SK-N-SH (cell line): Measurements from ENCODE around the gene ZNF521. TPM values are rescaled to one million over a fixed set of nuclear protein-coding genes. Genes with fewer than 3 reads are reported as not detected.

ENCODE experiments used
- CTCF ChIA-PET: fragments of 300-600, 350-600 bp; formaldehyde crosslinking; extraction: SDS; loops from one replicate; lab custom pipeline; 2021; lab: Yijun Ruan, JAX
- POLR2A ChIA-PET: fragments of 350-600 bp; sonication (Branson Sonifier 250); formaldehyde crosslinking; extraction: SDS; loops from one replicate; lab custom pipeline; 2020; ENCODE audit warnings: antibody characterized with exemption, inconsistent platforms; lab: Yijun Ruan, JAX
- DNase-seq: peaks from one replicate; pipeline ENCODE4 v3.0.0; 2012
- H2AFZ ChIP-seq: fragments of 200-600 bp; sonication (generic); 2 replicates; pipeline ENCODE4 v1.8.1; 2016; ENCODE audit warnings: antibody characterized with exemption, mild to moderate bottlenecking, low read depth
- H3F3A ChIP-seq: fragments of 200-600 bp; sonication (generic); replicated peaks from 2 replicates; pipeline ENCODE3; 2016; ENCODE audit warnings: antibody characterized with exemption, mild to moderate bottlenecking; ENCODE audit not compliant: insufficient read depth
- H3K27ac ChIP-seq, 2 experiments: fragments of 200-500 bp in 1 of 2; fragments of 200-600 bp in 1 of 2; sonication (Bioruptor generic) in 1 of 2; sonication (generic), shearing (Covaris generic) in 1 of 2; 2 replicates each; pipeline versions ENCODE4 v1.5.1 to v1.6.1; 2014 to 2016; ENCODE audit warnings: low read depth in 2 of 2, inconsistent platforms in 1 of 2, low read length in 1 of 2, mild to moderate bottlenecking in 1 of 2, mixed read lengths in 1 of 2
- H3K27me3 ChIP-seq: fragments of 200-600 bp; sonication (generic), shearing (Covaris generic); 2 replicates; pipeline ENCODE4 v1.6.1; 2016; ENCODE audit warnings: mixed run types; ENCODE audit not compliant: insufficient read depth
- H3K36me3 ChIP-seq, 2 experiments: fragments of 200-500 bp in 1 of 2; fragments of 200-600 bp in 1 of 2; sonication (Bioruptor generic) in 1 of 2; sonication (generic) in 1 of 2; replicated peaks in 1 of 2; 2 replicates each; pipeline versions ENCODE3 to v1.5.1; 2014 to 2016; ENCODE audit warnings: low read length in 1 of 2, mild to moderate bottlenecking in 1 of 2; ENCODE audit not compliant: insufficient read depth in 2 of 2, control insufficient read depth in 1 of 2
- H3K4me1 ChIP-seq, 2 experiments: fragments of 200-500 bp in 1 of 2; fragments of 200-600 bp in 1 of 2; sonication (Bioruptor generic) in 1 of 2; sonication (generic), shearing (Covaris generic) in 1 of 2; 2 replicates each; pipeline versions ENCODE4 v1.5.1 to v1.6.1; 2014 to 2016; ENCODE audit warnings: low read depth in 1 of 2, low read length in 1 of 2, mixed run types in 1 of 2; ENCODE audit not compliant: insufficient read depth in 2 of 2, control insufficient read depth in 1 of 2
- H3K4me2 ChIP-seq: fragments of 200-600 bp; sonication (generic), shearing (Covaris generic); 2 replicates; pipeline ENCODE4 v1.6.1; 2017; ENCODE audit warnings: mixed run types
- H3K4me3 ChIP-seq, 2 experiments: fragments of 200-500 bp in 1 of 2; fragments of 200-600 bp in 1 of 2; sonication (Bioruptor generic) in 1 of 2; sonication (generic), shearing (Covaris generic) in 1 of 2; 2 replicates each; pipeline versions ENCODE4 v1.5.1 to v1.8.1; 2014 to 2016; ENCODE audit warnings: low read depth in 2 of 2, inconsistent platforms in 1 of 2, low read length in 1 of 2, mild to moderate bottlenecking in 1 of 2, mixed read lengths in 1 of 2, moderate library complexity in 1 of 2
- H3K79me2 ChIP-seq: fragments of 200-600 bp; sonication (generic); 2 replicates; pipeline ENCODE4 v1.8.1; 2017; ENCODE audit warnings: mild to moderate bottlenecking; ENCODE audit not compliant: insufficient read depth
- H3K9ac ChIP-seq: fragments of 200-600 bp; sonication (generic); 2 replicates; pipeline ENCODE4 v1.6.1; 2017; ENCODE audit warnings: mixed run types
- H3K9me2 ChIP-seq: fragments of 200-600 bp; sonication (generic); 2 replicates; pipeline ENCODE4 v1.6.1; 2017; ENCODE audit warnings: mixed run types
- H3K9me3 ChIP-seq: fragments of 200-600 bp; sonication (generic); 2 replicates; pipeline ENCODE4 v1.6.1; 2017; ENCODE audit warnings: mixed run types, mild to moderate bottlenecking, moderate library complexity
- H4K20me1 ChIP-seq: fragments of 200-600 bp; sonication (generic); 2 replicates; pipeline ENCODE4 v1.6.1; 2017; ENCODE audit warnings: mild to moderate bottlenecking, mixed run types; ENCODE audit not compliant: insufficient read depth
- CHD2 ChIP-seq: fragments of 150-350 bp; IDR thresholded peaks from 2 replicates; pipeline ENCODE4 v1.6.1; 2018; ENCODE audit warnings: low read length; ENCODE audit not compliant: partially characterized antibody
- EP300 ChIP-seq, 2 experiments: IDR thresholded peaks; 2 replicates each; pipeline versions ENCODE4 v1.4.0 to v1.6.1; 2012; ENCODE audit warnings: borderline replicate concordance in 1 of 2, low read depth in 1 of 2, low read length in 1 of 2
- FOXJ3 ChIP-seq: sonication (generic); formaldehyde crosslinking; IDR thresholded peaks from 2 replicates; pipeline ENCODE4 v1.5.1; 2020; ENCODE audit warnings: mild to moderate bottlenecking, missing genetic modification reagents
- FOXM1 ChIP-seq: IDR thresholded peaks from 2 replicates; pipeline ENCODE4 v1.4.0; 2012; ENCODE audit warnings: low read depth, mild to moderate bottlenecking
- GATA2 ChIP-seq: sonication (generic); formaldehyde crosslinking; IDR thresholded peaks from 2 replicates; pipeline ENCODE4 v1.5.0; 2020; ENCODE audit warnings: mild to moderate bottlenecking, missing genetic modification reagents
- JUND ChIP-seq: IDR thresholded peaks from 2 replicates; pipeline ENCODE4 v1.4.0; 2012
- MAX ChIP-seq: IDR thresholded peaks from 2 replicates; pipeline ENCODE4 v1.4.0; 2012; ENCODE audit warnings: low read depth
- MEF2A ChIP-seq: IDR thresholded peaks from 2 replicates; pipeline ENCODE4 v1.4.0; 2012; ENCODE audit warnings: low read depth, borderline replicate concordance
- NFIC ChIP-seq: IDR thresholded peaks from 2 replicates; pipeline ENCODE4 v1.4.0; 2012; ENCODE audit warnings: borderline replicate concordance
- NRF1 ChIP-seq: IDR thresholded peaks from 2 replicates; pipeline ENCODE4 v1.6.1; 2012; ENCODE audit warnings: low read depth, mild to moderate bottlenecking, low read length
- POLR2AphosphoS5 ChIP-seq: IDR thresholded peaks from 2 replicates; pipeline ENCODE4 v1.6.1; 2012; ENCODE audit warnings: low read depth, low read length
- RAD21 ChIP-seq: IDR thresholded peaks from 2 replicates; pipeline ENCODE4 v1.6.1; 2012; ENCODE audit warnings: mild to moderate bottlenecking, low read length
- RCOR1 ChIP-seq: fragments of 150-350 bp; IDR thresholded peaks from 2 replicates; pipeline ENCODE4 v1.6.1; 2017; ENCODE audit warnings: antibody characterized with exemption, low read length
- RFX5 ChIP-seq: IDR thresholded peaks from 2 replicates; pipeline ENCODE4 v1.6.1; 2012; ENCODE audit warnings: mild to moderate bottlenecking, improper control_type of control experiment, low read length
- SIN3A ChIP-seq: IDR thresholded peaks from 2 replicates; pipeline ENCODE4 v1.6.1; 2012; ENCODE audit warnings: low read depth, mild to moderate bottlenecking, low read length, moderate library complexity, borderline replicate concordance
- TCF12 ChIP-seq: IDR thresholded peaks from 2 replicates; pipeline ENCODE4 v1.4.0; 2012
- TEAD4 ChIP-seq: IDR thresholded peaks from 2 replicates; pipeline ENCODE4 v1.4.0; 2012; ENCODE audit warnings: mild to moderate bottlenecking, borderline replicate concordance; ENCODE audit not compliant: insufficient read depth
- YY1 ChIP-seq: IDR thresholded peaks from 2 replicates; pipeline ENCODE4 v1.4.0; 2012; ENCODE audit warnings: low read depth, mild to moderate bottlenecking
- WGBS: methylation state at CpG from one replicate; pipeline ENCODE4 v1.1.6; 2017; ENCODE audit warnings: low lambda C conversion rate; 5-methylcytosine and 5-hydroxymethylcytosine counted together
- polyA plus RNA-seq, 3 experiments: library from polyadenylated mRNA; depleted of rRNA; stranded (reverse); fragments of >200 nt; gene quantifications; 2 replicates each; pipeline ENCODE4 v1.2.3, GENCODE V29; 2012
- TF ChIP-seq, protein P1 (sequence below): fragments of 150-350 bp; IDR thresholded peaks from 2 replicates; pipeline ENCODE4 v1.6.1; 2017; ENCODE audit warnings: antibody characterized with exemption, low read length, low read depth, borderline replicate concordance
- TF ChIP-seq, protein P2 (sequence below): IDR thresholded peaks from 2 replicates; pipeline ENCODE4 v1.4.0; 2012; ENCODE audit warnings: low read depth, borderline replicate concordance
- TF ChIP-seq, protein P3 (sequence below): IDR thresholded peaks from 2 replicates; pipeline ENCODE4; 2012

The ZNF521 gene
- polyA plus RNA-seq, 1 of the 3 experiments (the other 2 are of a cell fraction): 14.1 TPM

- TF ChIP-seq FOXM1 (no peak), GATA2 (CRISPR knock-in tag) (no peak), NRF1 (no peak), YY1 (no peak), MEF2A (no peak), TCF12 (no peak), RAD21 (no peak), RFX5 (no peak)
- TF ChIP-seq, all 33 proteins: peak for 0
These were observed 114.2 kb downstream of the ZNF521 start (continued) for GRCh38 chr18:25237571-25238267.

GRCh38 chr18:25236736-25237135 lies 115.2 kb downstream of the ZNF521 start:
- no peaks in the 10 kb centered on the region for H3K36me3 ChIP-seq
- no peaks in the 10 kb centered on the region for H3K9me3 ChIP-seq
- TF ChIP-seq EP300 (IDR thresholded peaks at IDR 0.05; ENCODE audit: borderline replicate concordance in 1 of 2, low read depth in 1 of 2, low read length in 1 of 2) (no peak), FOXJ3 (no peak)
- TF ChIP-seq, protein P1, sequence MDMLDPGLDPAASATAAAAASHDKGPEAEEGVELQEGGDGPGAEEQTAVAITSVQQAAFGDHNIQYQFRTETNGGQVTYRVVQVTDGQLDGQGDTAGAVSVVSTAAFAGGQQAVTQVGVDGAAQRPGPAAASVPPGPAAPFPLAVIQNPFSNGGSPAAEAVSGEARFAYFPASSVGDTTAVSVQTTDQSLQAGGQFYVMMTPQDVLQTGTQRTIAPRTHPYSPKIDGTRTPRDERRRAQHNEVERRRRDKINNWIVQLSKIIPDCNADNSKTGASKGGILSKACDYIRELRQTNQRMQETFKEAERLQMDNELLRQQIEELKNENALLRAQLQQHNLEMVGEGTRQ: no peak
- no peak overlapping the region for H3K27ac ChIP-seq
- H3K4me2 ChIP-seq: no peak overlapping the region
- H4K20me1 ChIP-seq: no peaks in the 10 kb centered on the region
- ChIA-PET POLR2A (no interaction called here), CTCF (no interaction called here)
- no peaks in the 10 kb centered on the region for H3F3A ChIP-seq
- no peak for DNase-seq
- H3K9me2 ChIP-seq: no peaks in the 10 kb centered on the region
- 88% methylated on average over 1 of the region's 1 CpG for whole genome bisulfite sequencing
- H3K4me1 ChIP-seq: peaks cover 0 to 4% of the 10 kb centered on the region in 2 experiments; a peak in 1 of 4 replicates
- no peak overlapping the region for H3K4me3 ChIP-seq
- H3K9ac ChIP-seq: no peak overlapping the region
- H2AFZ ChIP-seq: no peak overlapping the region
- no peaks in the 10 kb centered on the region for H3K79me2 ChIP-seq
- no peaks in the 10 kb centered on the region for H3K27me3 ChIP-seq

DNA sequence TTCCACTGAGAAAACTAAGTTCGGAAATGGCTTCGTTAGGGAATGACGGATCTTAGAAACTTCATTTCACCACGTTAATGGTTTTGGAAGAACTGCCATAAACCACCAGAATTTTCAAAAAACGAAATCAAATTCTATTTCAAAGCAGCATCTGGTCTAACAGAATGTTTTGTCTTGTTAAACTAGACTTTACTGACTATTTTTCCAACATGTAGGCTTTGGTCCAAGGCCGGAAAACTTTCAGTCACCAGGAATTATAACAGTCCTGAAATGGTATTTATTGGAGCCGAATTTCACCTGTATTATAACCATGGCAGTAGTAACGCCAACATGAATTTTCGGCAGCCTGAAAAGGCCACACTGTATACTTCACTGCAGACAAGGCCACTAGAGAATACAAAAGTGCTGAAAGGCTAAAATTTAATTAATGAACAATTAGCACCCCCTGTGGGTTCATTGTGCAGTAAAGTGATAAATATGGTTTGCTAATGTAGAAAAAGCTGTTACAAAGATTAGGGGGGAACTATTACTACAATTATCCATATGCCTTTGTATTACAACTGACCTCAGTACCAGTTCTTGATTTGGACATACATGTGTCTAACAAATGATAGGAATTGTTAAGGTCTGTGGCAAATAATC lies 116.4 kb downstream of the ZNF521 start:
- CTCF ChIA-PET: no interaction called here
- no peaks in the 10 kb centered on the region for H3K36me3 ChIP-seq
- peaks cover 0 to 10% of the 10 kb centered on the region in 2 experiments; a peak in 1 of 4 replicates for H3K4me1 ChIP-seq
- TF ChIP-seq, protein P2, sequence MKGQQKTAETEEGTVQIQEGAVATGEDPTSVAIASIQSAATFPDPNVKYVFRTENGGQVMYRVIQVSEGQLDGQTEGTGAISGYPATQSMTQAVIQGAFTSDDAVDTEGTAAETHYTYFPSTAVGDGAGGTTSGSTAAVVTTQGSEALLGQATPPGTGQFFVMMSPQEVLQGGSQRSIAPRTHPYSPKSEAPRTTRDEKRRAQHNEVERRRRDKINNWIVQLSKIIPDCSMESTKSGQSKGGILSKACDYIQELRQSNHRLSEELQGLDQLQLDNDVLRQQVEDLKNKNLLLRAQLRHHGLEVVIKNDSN: no peak
- no peak for TF ChIP-seq FOXJ3
- TF ChIP-seq SIN3A: no peak
- TF ChIP-seq, protein P3, sequence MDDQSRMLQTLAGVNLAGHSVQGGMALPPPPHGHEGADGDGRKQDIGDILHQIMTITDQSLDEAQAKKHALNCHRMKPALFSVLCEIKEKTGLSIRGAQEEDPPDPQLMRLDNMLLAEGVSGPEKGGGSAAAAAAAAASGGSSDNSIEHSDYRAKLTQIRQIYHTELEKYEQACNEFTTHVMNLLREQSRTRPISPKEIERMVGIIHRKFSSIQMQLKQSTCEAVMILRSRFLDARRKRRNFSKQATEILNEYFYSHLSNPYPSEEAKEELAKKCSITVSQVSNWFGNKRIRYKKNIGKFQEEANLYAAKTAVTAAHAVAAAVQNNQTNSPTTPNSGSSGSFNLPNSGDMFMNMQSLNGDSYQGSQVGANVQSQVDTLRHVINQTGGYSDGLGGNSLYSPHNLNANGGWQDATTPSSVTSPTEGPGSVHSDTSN: no peak
- no peak for TF ChIP-seq TEAD4
- no peak for TF ChIP-seq TCF12
- no peak for TF ChIP-seq CHD2
- no peak for TF ChIP-seq RCOR1
- TF ChIP-seq POLR2AphosphoS5: no peak
- no peak for TF ChIP-seq MAX
- TF ChIP-seq NFIC: no peak
- no peak for TF ChIP-seq JUND
- no peak overlapping the region for H3K27ac ChIP-seq
- no peaks in the 10 kb centered on the region for H3K9me3 ChIP-seq
- no peaks in the 10 kb centered on the region for H3K9me2 ChIP-seq
- no peak overlapping the region for H3K4me3 ChIP-seq
- no peaks in the 10 kb centered on the region for H4K20me1 ChIP-seq
- POLR2A ChIA-PET: no interaction called here
- no peak overlapping the region for H3K9ac ChIP-seq
- no peak overlapping the region for H2AFZ ChIP-seq
- 77% methylated on average over 9 of the region's 9 CpGs for WGBS
- no peak overlapping the region for H3K4me2 ChIP-seq
- H3K79me2 ChIP-seq: no peaks in the 10 kb centered on the region
- H3F3A ChIP-seq: peaks cover 3% of the 10 kb centered on the region
- no peaks in the 10 kb centered on the region for H3K27me3 ChIP-seq
- DNase-seq: no peak
